CD4-positive, alpha-beta T cell treated with Interleukin-12 subunit alpha and Interleukin-12 subunit beta, for 1 hour (primary cell): Measurements from ENCODE around the gene CRYBG1.

Source experiments
- DNase-seq: peaks from one replicate; pipeline ENCODE4 v3.0.0-alpha.2; 2020

Gene CRYBG1

GRCh38 chr6:106462923-106463557 lies 102.5 kb downstream of the CRYBG1 start:
- no peak for DNase-seq

GRCh38 chr6:106466211-106466610 lies 105.7 kb downstream of the CRYBG1 start:
- DNase-seq: no peak

GRCh38 chr6:106468935-106469334 lies 108.4 kb downstream of the CRYBG1 start:
- no peak for DNase-seq

- DNase-seq: no peak
Measured at GRCh38 chr6:106469882-106470281, 109.4 kb downstream of the CRYBG1 start.

GRCh38 chr6:106470316-106470715 lies 109.8 kb downstream of the CRYBG1 start:
- no peak for DNase-seq

- no peak for DNase-seq
Measured at GRCh38 chr6:106470811-106471210, 110.3 kb downstream of the CRYBG1 start.

GRCh38 chr6:106473812-106474211 lies 113.3 kb downstream of the CRYBG1 start:
- no peak for DNase-seq

GRCh38 chr6:106474466-106474865 lies 113.9 kb downstream of the CRYBG1 start:
- no peak for DNase-seq

- no peak for DNase-seq
Measured at GRCh38 chr6:106475284-106475683, 114.8 kb downstream of the CRYBG1 start.

- DNase-seq: no peak
Measured at GRCh38 chr6:106476331-106477105, 116.0 kb downstream of the CRYBG1 start.

GRCh38 chr6:106477146-106477545 lies 116.6 kb downstream of the CRYBG1 start:
- no peak for DNase-seq

GRCh38 chr6:106477790-106478189 lies 117.3 kb downstream of the CRYBG1 start:
- no peak for DNase-seq

- no peak for DNase-seq
Measured at GRCh38 chr6:106486236-106486635, 125.7 kb downstream of the CRYBG1 start.

GRCh38 chr6:106488494-106489370 lies 128.2 kb downstream of the CRYBG1 start:
- no peak for DNase-seq

GRCh38 chr6:106490030-106490429 lies 129.5 kb downstream of the CRYBG1 start:
- DNase-seq: no peak

- no peak for DNase-seq
Measured at GRCh38 chr6:106490436-106490835, 129.9 kb downstream of the CRYBG1 start.

- no peak for DNase-seq
Measured at GRCh38 chr6:106490974-106491373, 130.5 kb downstream of the CRYBG1 start.

GRCh38 chr6:106495014-106495413 lies 134.5 kb downstream of the CRYBG1 start:
- no peak for DNase-seq

- DNase-seq: no peak
Measured at GRCh38 chr6:106496823-106497222, 136.3 kb downstream of the CRYBG1 start.

- no peak for DNase-seq
Measured at GRCh38 chr6:106501960-106502371, 141.4 kb downstream of the CRYBG1 start.

- DNase-seq: no peak
Measured at GRCh38 chr6:106502559-106502958, 142.0 kb downstream of the CRYBG1 start.

- no peak for DNase-seq
Measured at GRCh38 chr6:106508277-106508676, 147.8 kb downstream of the CRYBG1 start.

- DNase-seq: no peak
Measured at GRCh38 chr6:106508834-106509233, 148.3 kb downstream of the CRYBG1 start.
